GM18505 (cell line): Measurements from ENCODE around the gene USP50.

Experiments
- ATAC-seq: cut with Tn5 transposase; IDR thresholded peaks from one replicate; pipeline ENCODE4 v1.9.1; 2021; ENCODE audit not compliant: unreplicated experiment
- POLR2A ChIP-seq: IDR thresholded peaks from 4 replicates; pipeline ENCODE4 v1.6.1; 2011; ENCODE audit warnings: borderline replicate concordance; ENCODE audit not compliant: insufficient read depth, insufficient read length; ENCODE audit errors: extremely low read depth

Gene USP50

GRCh38 chr15:50471072-50471471 is 75.4 kb downstream of the USP50 start:
- ATAC-seq: no peak
- TF ChIP-seq POLR2A: no peak

- no peak for ATAC-seq
- TF ChIP-seq POLR2A: no peak
These were observed 82.8 kb downstream of the USP50 start for GRCh38 chr15:50463423-50464358.

GRCh38 chr15:50458348-50459112 is 87.9 kb downstream of the USP50 start:
- ATAC-seq: no peak
- TF ChIP-seq POLR2A: no peak

GRCh38 chr15:50452927-50453326 is 93.5 kb downstream of the USP50 start:
- TF ChIP-seq POLR2A: no peak
- ATAC-seq: no peak
